GM21825 (cell line): ENCODE results near the gene ASTL.
A peak's percentile ranks its signal among the peaks of the same experiment; 100 is the strongest.
"Not testable (repeated sequence)": the region's sequence is repeated elsewhere in the genome, so short reads cannot be mapped to it uniquely, and the experiment has no call there.

Experiments
- ATAC-seq: cut with Tn5 transposase; IDR thresholded peaks from one replicate; pipeline ENCODE4 v1.9.1; 2021; ENCODE audit warnings: mild to moderate bottlenecking, moderate library complexity; ENCODE audit not compliant: unreplicated experiment

Gene ASTL

GRCh38 chr2:96146153-96146880 lies 8.0 kb upstream of the ASTL start:
- peak; percentile 26 for ATAC-seq

- ATAC-seq: no peak
Observed at GRCh38 chr2:96145848-96146152, 7.5 kb upstream of the ASTL start.

- peak; percentile 43 for ATAC-seq
Observed at GRCh38 chr2:96145036-96145847, 6.9 kb upstream of the ASTL start, which contains the start of gene DUSP2. Gene DUSP2, minus strand, starts transcription at chr2:96145440. Its CDS starts 86 bp downstream, at chr2:96145354.

GRCh38 chr2:96144481-96145035 lies 6.3 kb upstream of the ASTL start:
- ATAC-seq: no peak

- no peak for ATAC-seq
Observed at GRCh38 chr2:96143848-96144480, 5.7 kb upstream of the ASTL start.

- no peak for ATAC-seq
Observed at GRCh38 chr2:96143231-96143847, 5.0 kb upstream of the ASTL start.

GRCh38 chr2:96142217-96143113 lies 4.2 kb upstream of the ASTL start:
- no peak for ATAC-seq

- not testable (repeated sequence) for ATAC-seq
Observed at GRCh38 chr2:96141624-96141967, 3.3 kb upstream of the ASTL start.

GRCh38 chr2:96140941-96141623 lies 2.8 kb upstream of the ASTL start:
- no peak for ATAC-seq

GRCh38 chr2:96139181-96139758 lies 968 bp upstream of the ASTL start:
- ATAC-seq: no peak

- no peak for ATAC-seq
Observed at GRCh38 chr2:96137321-96138178, 752 bp downstream of the ASTL start.

- no peak for ATAC-seq
Observed at GRCh38 chr2:96136129-96136720, 2.1 kb downstream of the ASTL start.

GRCh38 chr2:96135621-96136020 lies 2.7 kb downstream of the ASTL start:
- no peak for ATAC-seq

GRCh38 chr2:96135171-96135570 lies 3.1 kb downstream of the ASTL start:
- no peak for ATAC-seq

GRCh38 chr2:96134421-96134820 lies 3.9 kb downstream of the ASTL start:
- no peak for ATAC-seq

- no peak for ATAC-seq
Observed at GRCh38 chr2:96131813-96132745, 6.2 kb downstream of the ASTL start.
